ENCODE measurements around the gene TGFBR2. TPM values are rescaled to one million over a fixed set of nuclear protein-coding genes. Genes with fewer than 3 reads are reported as not detected.

The TGFBR2 gene
- polyA plus RNA-seq, 1 donor (not counting 4 experiments of a cell fraction or from before 2014, with no cell fraction given): 303 TPM

GRCh38 chr3:30640851-30641250, 34.5 kb downstream of the TGFBR2 start:
- no peak overlapping the region for H3K27ac ChIP-seq (ENCODE audit: control insufficient read depth, insufficient read depth, low read length)

GRCh38 chr3:30641416-30642251, 35.2 kb downstream of the TGFBR2 start:
- H3K27ac ChIP-seq (ENCODE audit: control insufficient read depth, insufficient read depth, low read length): no peak overlapping the region
- peaks cover 99% of the 10 kb centered on the region for H3K79me2 ChIP-seq (ENCODE audit: control insufficient read depth, insufficient read depth, low read length)
- H3K4me1 ChIP-seq (ENCODE audit: control insufficient read depth, extremely low read depth, insufficient read depth, low read length): no peaks in the 10 kb centered on the region

More at GRCh38 chr3:30640851-30641250, 34.5 kb downstream of the TGFBR2 start:
- Histone ChIP-seq H2AFZ (ENCODE audit: control insufficient read depth, low read length) (no peak overlapping the region), H3K4me1 (ENCODE audit: control insufficient read depth, extremely low read depth, insufficient read depth, low read length) (no peaks in the 10 kb centered on the region), H3K9me3 (ENCODE audit: control insufficient read depth, low read depth, low read length) (no peaks in the 10 kb centered on the region), H3K9me1 (ENCODE audit: control insufficient read depth, extremely low read depth, insufficient read depth, low read length) (peaks cover 4% of the 10 kb centered on the region), H3K79me2 (ENCODE audit: control insufficient read depth, insufficient read depth, low read length) (peaks cover 99% of the 10 kb centered on the region), H3K4me3 (ENCODE audit: control insufficient read depth in 2 of 3, extremely low read depth in 1 of 3, insufficient read depth in 2 of 3, low read depth in 1 of 3, low read length in 3 of 3) (no peak overlapping the region), H3K27me3 (ENCODE audit: control insufficient read depth, extremely low read depth, insufficient read depth, low read length) (no peaks in the 10 kb centered on the region), H3K36me3 (ENCODE audit: control insufficient read depth in 2 of 2, extremely low read depth in 1 of 2, insufficient read depth in 2 of 2, low read length in 2 of 2) (peaks cover 15 to 32% of the 10 kb centered on the region in 2 experiments), H3K9ac (ENCODE audit: control insufficient read depth, extremely low read depth, insufficient read depth, low read length) (no peak overlapping the region), H3K4me2 (ENCODE audit: control insufficient read depth, extremely low read depth, insufficient read depth, low read depth, low read length) (no peak overlapping the region), H4K20me1 (ENCODE audit: control insufficient read depth, extremely low read depth, insufficient read depth, low read length) (peaks cover 39% of the 10 kb centered on the region)
- dilution Hi-C loops (cut with MboI; ENCODE audit: extremely low pct_ligation_motif_present, low sequenced_read_pairs): no loop called here
- DNase-seq (ENCODE audit: low read depth, low spot score) (no peak), FAIRE-seq (no peak)
- TF ChIP-seq EZH2 (IDR thresholded peaks at IDR 0.05; ENCODE audit: low read length): no peak

More at GRCh38 chr3:30641416-30642251, 35.2 kb downstream of the TGFBR2 start:
- Histone ChIP-seq H3K9me1 (ENCODE audit: control insufficient read depth, extremely low read depth, insufficient read depth, low read length) (peaks cover 4% of the 10 kb centered on the region), H3K4me2 (ENCODE audit: control insufficient read depth, extremely low read depth, insufficient read depth, low read depth, low read length) (no peak overlapping the region), H3K9me3 (ENCODE audit: control insufficient read depth, low read depth, low read length) (no peaks in the 10 kb centered on the region), H3K9ac (ENCODE audit: control insufficient read depth, extremely low read depth, insufficient read depth, low read length) (no peak overlapping the region), H4K20me1 (ENCODE audit: control insufficient read depth, extremely low read depth, insufficient read depth, low read length) (peaks cover 34% of the 10 kb centered on the region), H2AFZ (ENCODE audit: control insufficient read depth, low read length) (no peak overlapping the region), H3K36me3 (ENCODE audit: control insufficient read depth in 2 of 2, extremely low read depth in 1 of 2, insufficient read depth in 2 of 2, low read length in 2 of 2) (peaks cover 20 to 35% of the 10 kb centered on the region in 2 experiments), H3K27me3 (ENCODE audit: control insufficient read depth, extremely low read depth, insufficient read depth, low read length) (no peaks in the 10 kb centered on the region), H3K4me3 (ENCODE audit: control insufficient read depth in 2 of 3, extremely low read depth in 1 of 3, insufficient read depth in 2 of 3, low read depth in 1 of 3, low read length in 3 of 3) (no peak overlapping the region)
- dilution Hi-C loops (cut with MboI; ENCODE audit: extremely low pct_ligation_motif_present, low sequenced_read_pairs): no loop called here
- FAIRE-seq (no peak), DNase-seq (ENCODE audit: low read depth, low spot score) (no peak)
- TF ChIP-seq, protein P1, sequence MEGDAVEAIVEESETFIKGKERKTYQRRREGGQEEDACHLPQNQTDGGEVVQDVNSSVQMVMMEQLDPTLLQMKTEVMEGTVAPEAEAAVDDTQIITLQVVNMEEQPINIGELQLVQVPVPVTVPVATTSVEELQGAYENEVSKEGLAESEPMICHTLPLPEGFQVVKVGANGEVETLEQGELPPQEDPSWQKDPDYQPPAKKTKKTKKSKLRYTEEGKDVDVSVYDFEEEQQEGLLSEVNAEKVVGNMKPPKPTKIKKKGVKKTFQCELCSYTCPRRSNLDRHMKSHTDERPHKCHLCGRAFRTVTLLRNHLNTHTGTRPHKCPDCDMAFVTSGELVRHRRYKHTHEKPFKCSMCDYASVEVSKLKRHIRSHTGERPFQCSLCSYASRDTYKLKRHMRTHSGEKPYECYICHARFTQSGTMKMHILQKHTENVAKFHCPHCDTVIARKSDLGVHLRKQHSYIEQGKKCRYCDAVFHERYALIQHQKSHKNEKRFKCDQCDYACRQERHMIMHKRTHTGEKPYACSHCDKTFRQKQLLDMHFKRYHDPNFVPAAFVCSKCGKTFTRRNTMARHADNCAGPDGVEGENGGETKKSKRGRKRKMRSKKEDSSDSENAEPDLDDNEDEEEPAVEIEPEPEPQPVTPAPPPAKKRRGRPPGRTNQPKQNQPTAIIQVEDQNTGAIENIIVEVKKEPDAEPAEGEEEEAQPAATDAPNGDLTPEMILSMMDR (optimal IDR thresholded peaks at IDR 0.05 in 1 of 3, IDR thresholded peaks at IDR 0.05 in 1 of 3, conservative IDR thresholded peaks at IDR 0.05 in 1 of 3; ENCODE audit: extremely low read depth in 1 of 3, insufficient read depth in 2 of 3, low read length in 3 of 3): no peak
- no peak for TF ChIP-seq EZH2 (IDR thresholded peaks at IDR 0.05; ENCODE audit: low read length)

Measured in keratinocyte (primary cell).